NCI-H82 treated with DMSO at 0.1 percent for 48 hours (cell line): ENCODE results near the gene WDR90.

ENCODE experiments used
- DNase-seq: peaks from one replicate; lab custom pipeline; 2025; ENCODE audit not compliant: unreplicated experiment; lab: John Stamatoyannopoulos, UW

The WDR90 gene

DNA sequence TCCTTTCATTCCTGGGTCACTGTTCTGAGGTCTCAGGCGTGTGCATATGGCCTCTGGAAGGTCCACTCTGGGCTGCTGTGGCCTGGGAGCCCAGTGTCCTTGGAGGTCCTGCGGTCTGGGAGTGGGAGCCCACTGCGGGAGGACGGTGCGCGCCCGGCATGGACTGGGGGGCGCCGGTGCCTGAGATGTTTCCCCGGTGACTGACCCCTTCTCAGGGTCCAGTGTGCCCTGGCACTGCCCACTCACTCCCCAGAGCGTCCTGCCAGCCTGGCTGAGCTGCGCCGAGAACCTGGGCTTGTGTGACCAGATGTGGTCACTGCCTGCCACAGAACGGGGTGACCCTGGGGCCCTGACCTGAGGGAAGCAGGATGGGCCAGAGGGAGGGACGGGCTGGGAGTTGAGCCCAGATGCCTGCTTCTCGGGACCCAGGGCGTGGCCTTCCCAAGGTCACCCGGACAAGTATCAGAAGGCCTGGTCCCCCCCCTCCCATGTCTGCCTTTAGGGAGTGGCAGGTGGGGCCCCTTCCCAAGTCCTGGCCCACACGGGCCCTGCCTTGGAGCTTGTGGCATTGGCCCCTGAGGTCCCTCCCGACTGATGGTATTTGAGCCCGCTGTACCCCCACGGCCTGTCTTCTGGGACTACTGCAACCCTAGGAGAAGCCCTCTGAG, 25.2 kb downstream of the WDR90 start:
- DNase-seq: no peak

DNA sequence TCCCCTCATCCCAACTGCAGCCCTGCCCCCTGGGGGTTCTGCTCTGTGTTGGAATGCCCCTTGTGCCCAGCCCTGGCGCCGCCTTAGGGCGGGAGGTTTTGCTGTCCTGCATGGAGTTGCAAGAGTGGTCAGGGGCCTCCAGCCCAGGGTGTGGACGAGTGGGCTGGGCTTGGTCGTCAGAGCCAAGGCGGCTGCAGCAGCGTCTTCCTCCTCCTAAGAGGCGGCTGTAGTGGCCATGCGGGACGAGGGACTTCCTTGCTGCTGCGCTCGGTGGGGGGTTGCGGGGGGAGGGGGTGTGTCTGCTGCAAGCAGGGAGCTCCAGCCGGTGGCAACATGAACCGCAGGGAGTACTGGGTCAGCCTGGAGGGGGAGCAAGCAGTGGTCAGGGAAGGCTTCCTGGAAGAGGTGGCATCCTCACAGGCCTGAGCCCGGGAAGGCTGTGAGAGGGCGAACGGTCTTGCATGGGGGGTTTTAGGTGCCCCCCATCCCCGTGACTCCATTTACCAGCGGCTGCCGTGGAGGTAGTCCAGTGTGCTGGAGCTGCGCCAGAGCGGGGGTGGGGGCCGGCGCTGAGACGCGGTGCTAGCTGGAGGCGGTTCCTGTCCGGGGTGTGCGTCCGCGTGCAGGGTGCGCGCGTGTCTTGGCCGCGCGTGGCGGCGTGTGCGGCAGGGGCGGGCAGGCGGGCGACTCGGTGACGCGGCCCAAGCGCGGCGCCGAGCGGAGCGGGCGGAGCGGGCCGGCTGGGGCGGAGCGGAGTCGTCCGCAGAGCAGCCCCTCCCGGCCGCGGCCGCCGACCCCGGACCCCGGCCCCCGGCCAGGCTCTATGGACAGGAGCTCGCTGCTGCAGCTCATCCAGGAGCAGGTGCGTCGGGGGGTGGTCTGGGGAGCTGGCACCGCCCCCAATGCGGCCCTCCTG, 26.1 kb downstream of the WDR90 start, which contains the start of gene RHBDL1:
TSS of gene RHBDL1 (plus strand) at position 704 of the 916 bp plus-strand sequence. CDS start at position 824, 120 bp downstream.
- no peak for DNase-seq

- DNase-seq: no peak
These were observed 26.9 kb downstream of the WDR90 start for GRCh38 chr16:675884-676564.

GRCh38 chr16:676565-676902, 27.4 kb downstream of the WDR90 start:
- DNase-seq: no peak

GRCh38 chr16:676913-677312, 27.7 kb downstream of the WDR90 start:
- no peak for DNase-seq

GRCh38 chr16:677316-678190, 28.4 kb downstream of the WDR90 start:
- DNase-seq: no peak

- DNase-seq: no peak
These were observed 29.2 kb downstream of the WDR90 start for GRCh38 chr16:678209-678857.

DNA sequence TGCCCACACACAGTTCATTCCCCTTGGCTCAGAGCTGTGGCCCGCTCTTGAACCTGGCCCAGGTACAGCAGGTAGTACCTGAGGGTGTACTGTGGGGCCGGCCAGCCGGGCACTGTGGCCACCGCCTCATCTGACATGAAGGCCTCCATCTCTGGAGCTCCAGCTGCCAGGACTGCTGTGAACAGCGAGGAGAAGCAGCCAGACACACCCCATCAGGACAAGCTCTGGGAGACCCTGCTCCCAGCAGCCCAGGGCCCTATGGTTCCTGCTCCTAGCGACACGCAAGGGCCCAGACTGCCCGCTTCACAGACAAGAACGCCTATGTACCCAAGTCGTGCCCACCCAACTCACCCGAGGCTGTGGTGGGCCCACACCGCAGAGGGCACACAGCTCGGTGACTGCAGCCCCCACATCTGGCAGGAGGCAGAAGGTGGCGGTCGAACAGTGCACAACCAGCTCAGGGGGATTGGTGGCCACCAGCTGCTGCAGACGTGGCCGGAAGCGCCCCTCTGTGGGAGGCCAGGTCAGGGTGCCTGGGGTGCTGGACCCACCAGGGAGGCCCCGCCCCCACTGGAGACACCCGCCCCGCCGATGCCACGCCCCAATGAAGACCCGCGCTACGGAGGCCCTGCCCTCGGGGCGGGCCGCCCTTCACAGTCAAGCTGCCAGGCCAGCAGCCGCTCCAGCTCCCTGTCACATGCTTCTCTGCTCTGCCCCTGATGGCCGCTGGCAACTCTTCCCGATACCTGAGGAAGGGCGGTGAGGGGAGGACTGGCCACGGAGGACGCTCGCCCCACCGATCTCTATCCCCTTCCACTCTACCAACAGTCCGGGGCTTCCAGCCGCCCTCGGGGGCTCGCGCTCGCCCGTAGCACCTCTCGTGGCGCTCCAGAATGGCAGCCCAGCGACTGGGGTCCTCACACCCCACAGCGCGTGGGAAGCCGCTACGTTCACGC, 30.0 kb downstream of the WDR90 start:
- DNase-seq: peak; percentile 66

DNA sequence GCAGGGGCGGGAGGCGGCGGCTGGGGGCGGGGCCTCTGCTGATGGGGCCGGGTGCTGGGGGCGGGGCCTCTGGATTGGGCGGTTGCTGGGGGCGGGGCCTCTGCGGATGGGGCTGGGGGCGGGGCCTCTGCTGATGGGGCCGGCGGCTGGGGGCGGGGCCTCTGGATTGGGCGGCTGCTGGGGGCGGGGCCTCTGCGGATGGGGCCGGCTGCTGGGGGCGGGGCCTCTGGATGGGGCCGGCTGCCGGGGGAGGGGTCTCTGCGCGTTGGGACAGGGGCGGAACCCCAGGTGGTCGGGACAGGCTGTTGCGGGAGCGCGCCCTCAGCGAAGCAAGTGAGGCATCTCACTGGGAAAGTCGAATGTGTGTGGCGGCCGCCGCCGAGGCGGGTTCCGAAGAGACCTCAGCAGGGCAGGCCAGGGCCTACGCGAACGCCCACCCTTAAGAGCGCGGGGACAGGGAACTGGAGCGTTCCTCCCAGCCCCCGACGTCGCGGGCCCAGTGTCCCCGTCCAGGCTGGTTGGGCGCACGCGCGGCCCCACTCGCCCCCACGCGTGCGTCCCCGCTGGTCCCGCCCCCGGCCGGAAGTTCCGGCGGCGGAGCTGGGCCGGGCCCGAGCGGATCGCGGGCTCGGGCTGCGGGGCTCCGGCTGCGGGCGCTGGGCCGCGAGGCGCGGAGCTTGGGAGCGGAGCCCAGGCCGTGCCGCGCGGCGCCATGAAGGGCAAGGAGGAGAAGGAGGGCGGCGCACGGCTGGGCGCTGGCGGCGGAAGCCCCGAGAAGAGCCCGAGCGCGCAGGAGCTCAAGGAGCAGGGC, 30.9 kb downstream of the WDR90 start, which contains the start of gene STUB1:
TSS of gene STUB1 (plus strand) at position 597 of the 811 bp plus-strand sequence. CDS start at position 713, 116 bp downstream.
- peak; percentile 78 for DNase-seq

DNA sequence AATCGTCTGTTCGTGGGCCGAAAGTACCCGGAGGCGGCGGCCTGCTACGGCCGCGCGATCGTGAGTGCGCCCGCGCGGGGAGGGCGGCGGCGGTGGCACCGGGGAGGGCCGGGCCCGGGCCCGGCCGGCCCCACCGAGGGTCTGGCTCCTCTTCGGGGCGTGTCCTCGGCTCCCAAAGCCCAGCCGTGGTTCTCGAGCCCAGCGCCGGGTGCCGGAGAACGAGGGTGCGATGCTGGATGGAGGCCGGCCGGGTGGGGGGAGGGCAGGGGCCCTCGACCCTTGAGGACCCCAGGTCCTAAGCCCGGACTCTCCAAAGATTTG, 31.4 kb downstream of the WDR90 start:
- DNase-seq: no peak

GRCh38 chr16:680967-681745, 32.0 kb downstream of the WDR90 start:
- no peak for DNase-seq

DNA sequence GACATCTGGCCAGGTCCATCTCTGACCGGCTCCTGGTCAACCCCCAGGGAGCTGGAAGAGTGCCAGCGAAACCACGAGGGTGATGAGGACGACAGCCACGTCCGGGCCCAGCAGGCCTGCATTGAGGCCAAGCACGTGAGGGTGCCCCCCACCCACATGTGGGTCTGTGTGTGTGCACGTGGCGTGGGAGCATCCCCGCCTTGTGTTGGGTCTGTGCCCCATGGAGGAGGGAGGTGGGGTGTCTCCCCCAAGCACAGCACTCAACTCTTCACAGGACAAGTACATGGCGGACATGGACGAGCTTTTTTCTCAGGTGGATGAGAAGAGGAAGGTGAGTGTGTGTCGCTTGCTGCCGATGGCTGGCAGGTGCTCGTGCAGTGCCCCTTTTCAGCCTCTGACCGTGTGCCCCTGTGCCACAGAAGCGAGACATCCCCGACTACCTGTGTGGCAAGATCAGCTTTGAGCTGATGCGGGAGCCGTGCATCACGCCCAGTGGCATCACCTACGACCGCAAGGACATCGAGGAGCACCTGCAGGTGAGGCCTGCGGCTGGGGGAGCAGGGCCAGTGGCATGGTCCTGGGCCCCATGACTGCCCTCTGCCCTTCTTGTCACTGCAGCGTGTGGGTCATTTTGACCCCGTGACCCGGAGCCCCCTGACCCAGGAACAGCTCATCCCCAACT, 32.7 kb downstream of the WDR90 start:
- DNase-seq: no peak

DNA sequence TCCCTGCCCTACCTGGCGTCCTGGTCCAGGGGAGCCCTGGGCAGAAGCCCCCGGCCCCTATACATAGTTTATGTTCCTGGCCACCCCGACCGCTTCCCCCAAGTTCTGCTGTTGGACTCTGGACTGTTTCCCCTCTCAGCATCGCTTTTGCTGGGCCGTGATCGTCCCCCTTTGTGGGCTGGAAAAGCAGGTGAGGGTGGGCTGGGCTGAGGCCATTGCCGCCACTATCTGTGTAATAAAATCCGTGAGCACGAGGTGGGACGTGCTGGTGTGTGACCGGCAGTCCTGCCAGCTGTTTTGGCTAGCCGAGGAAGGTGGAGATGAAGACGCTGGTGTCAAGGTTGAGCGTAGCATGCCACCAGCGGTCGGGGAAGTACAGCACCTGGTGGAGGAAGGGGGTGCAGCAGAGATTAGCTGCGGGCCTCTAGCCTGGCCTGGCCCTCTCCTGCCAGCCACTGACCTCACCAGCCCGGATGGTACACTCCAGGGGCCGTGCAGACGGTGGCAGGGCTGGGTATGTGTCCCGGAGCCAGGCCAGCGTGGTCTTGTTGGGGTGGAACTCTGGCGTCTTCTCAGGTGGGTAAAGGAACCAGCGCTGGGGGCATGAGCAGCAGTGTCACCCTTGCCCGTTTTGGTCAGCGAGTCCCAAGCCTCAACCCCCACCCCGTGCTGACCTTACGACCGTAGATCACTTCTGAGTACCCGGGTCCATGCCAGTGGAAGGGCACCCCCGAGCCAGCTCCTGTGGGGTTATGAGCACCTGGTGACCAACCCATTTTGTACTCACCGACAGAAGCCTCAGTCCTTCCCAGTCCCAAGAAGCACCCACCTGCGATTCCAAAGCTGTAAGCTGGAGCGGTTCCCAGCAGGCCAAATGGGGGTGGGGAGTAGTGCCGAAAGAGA, 33.6 kb downstream of the WDR90 start:
- no peak for DNase-seq

DNA sequence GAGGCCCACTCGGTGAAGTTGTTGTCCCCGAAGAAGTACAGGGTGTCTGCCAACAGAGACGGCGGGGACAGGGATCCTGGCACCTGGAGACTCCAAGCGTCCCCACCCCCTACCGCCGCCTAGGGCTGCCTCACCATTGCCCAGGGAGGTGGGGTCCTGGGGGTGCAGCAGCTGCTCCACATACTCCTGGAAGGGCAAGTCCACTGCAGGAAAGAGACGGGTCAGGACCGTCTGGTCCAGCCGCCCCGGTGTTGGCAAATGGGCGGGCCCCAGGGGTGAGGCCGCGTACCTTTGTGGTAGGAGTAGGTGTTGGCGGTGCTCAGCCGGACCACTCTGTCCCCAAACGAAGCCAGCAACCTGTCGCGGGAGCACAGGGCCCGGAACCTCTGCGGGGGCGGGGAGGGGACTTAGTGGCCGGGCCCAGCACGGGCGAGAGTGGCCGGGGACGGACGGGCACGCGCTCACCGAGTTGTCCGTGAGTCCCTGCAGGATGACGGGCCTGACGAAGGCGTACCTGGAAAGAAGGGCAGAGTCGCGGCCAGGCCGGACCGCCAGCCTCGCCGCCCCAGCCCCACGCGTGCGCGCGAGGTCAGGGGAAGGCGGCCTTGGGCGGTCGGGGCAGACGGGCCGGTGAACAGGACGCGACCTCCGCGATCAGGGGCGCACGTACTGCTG, 34.4 kb downstream of the WDR90 start:
- no peak for DNase-seq

- DNase-seq: peak; percentile 70
These were observed 35.1 kb downstream of the WDR90 start, which contains the start of gene JMJD8 for GRCh38 chr16:684071-684794. Gene JMJD8 (minus strand): TSS chr16:684334. CDS start chr16:684319, 15 bp downstream.
